Choroid plexus epithelial cell (primary cell): ENCODE results near the gene OBSCN.

Experiments
- DNase-seq: peaks from one replicate; pipeline ENCODE4 v3.0.0-alpha.2; 2010; ENCODE audit warnings: low read depth
- H3K4me3 ChIP-seq: 2 replicates; pipeline ENCODE4 v1.5.1; 2011; ENCODE audit warnings: low read depth, mild to moderate bottlenecking, control low read depth, low read length, moderate library complexity
- CTCF ChIP-seq: conservative IDR thresholded peaks from 2 replicates; pipeline ENCODE4 v1.5.1; 2011; ENCODE audit warnings: low read depth, mild to moderate bottlenecking, control low read depth, inconsistent platforms, low read length, moderate library complexity

OBSCN gene

GRCh38 chr1:228209657-228210056 lies 1.8 kb downstream of the OBSCN start:
- no peak for TF ChIP-seq CTCF
- H3K4me3 ChIP-seq, result no peak overlapping the region
- no peak for DNase-seq

GRCh38 chr1:228210076-228210651 lies 2.3 kb downstream of the OBSCN start:
- no peak overlapping the region for H3K4me3 ChIP-seq
- DNase-seq, result no peak
- no peak for TF ChIP-seq CTCF

- no peak for DNase-seq
- no peak for TF ChIP-seq CTCF
- no peak overlapping the region for H3K4me3 ChIP-seq
Measured at GRCh38 chr1:228210712-228211530, 3.1 kb downstream of the OBSCN start.

GRCh38 chr1:228211531-228212414 lies 3.9 kb downstream of the OBSCN start:
- no peak for TF ChIP-seq CTCF
- no peak for DNase-seq
- no peak overlapping the region for H3K4me3 ChIP-seq

GRCh38 chr1:228212415-228212965 lies 4.6 kb downstream of the OBSCN start:
- H3K4me3 ChIP-seq, result no peak overlapping the region
- no peak for DNase-seq
- no peak for TF ChIP-seq CTCF

- H3K4me3 ChIP-seq, result peak overlapping the region; percentile 53
- peak; percentile 68 for TF ChIP-seq CTCF
- peak; percentile 65 for DNase-seq
Measured at GRCh38 chr1:228212966-228213844, 5.4 kb downstream of the OBSCN start.
